HepG2 (cell line): ENCODE results near the gene MEGF11. TPM values are rescaled to one million over a fixed set of nuclear protein-coding genes. Genes with fewer than 3 reads are reported as not detected.

Experiments used
- FIP1L1 ChIP-seq: fragments of 200-400 bp; formaldehyde crosslinking; IDR thresholded peaks from 2 replicates; pipeline ENCODE4 v1.6.1; 2018; ENCODE audit warnings: low read depth, mild to moderate bottlenecking, low read length, moderate library complexity, borderline replicate concordance; ENCODE audit not compliant: insufficient read depth
- NCOA5 ChIP-seq: sonication (generic); formaldehyde crosslinking; IDR thresholded peaks from 2 replicates; pipeline ENCODE4 v1.4.0; 2020; ENCODE audit warnings: missing genetic modification reagents
- PAWR ChIP-seq: sonication (generic); formaldehyde crosslinking; IDR thresholded peaks from 2 replicates; pipeline ENCODE4 v1.4.0; 2020; ENCODE audit warnings: missing genetic modification reagents, mild to moderate bottlenecking, borderline replicate concordance
- PCBP2 ChIP-seq: fragments of 200-400 bp; formaldehyde crosslinking; optimal IDR thresholded peaks from 2 replicates; pipeline ENCODE3; 2018; ENCODE audit warnings: low read length, low read depth; ENCODE audit not compliant: poor library complexity, severe bottlenecking
- PHF21A ChIP-seq: sonication (generic); formaldehyde crosslinking; IDR thresholded peaks from 2 replicates; pipeline ENCODE4 v1.5.0; 2020; ENCODE audit warnings: mild to moderate bottlenecking, missing genetic modification reagents
- ZNF263 ChIP-seq: sonication (generic); formaldehyde crosslinking; IDR thresholded peaks from 2 replicates; pipeline ENCODE4 v1.4.0; 2020; ENCODE audit warnings: missing genetic modification reagents
- ZNF749 ChIP-seq: sonication (generic); formaldehyde crosslinking; IDR thresholded peaks from 2 replicates; pipeline ENCODE4 v1.8.0; 2022; ENCODE audit warnings: mild to moderate bottlenecking, missing genetic modification reagents, moderate library complexity, borderline replicate concordance
- ZSCAN31 ChIP-seq: sonication (generic); formaldehyde crosslinking; IDR thresholded peaks from 2 replicates; pipeline ENCODE4 v1.5.0; 2020; ENCODE audit warnings: low read depth, mild to moderate bottlenecking, missing genetic modification reagents
- polyA plus RNA-seq, 8 experiments: library from polyadenylated mRNA; depleted of rRNA in 3 of 8; stranded (reverse) in 7 of 8; unstranded in 1 of 8; fragments of >200 nt; fragmentation: Illumina TruSeq in 4 of 8; extraction: Trizol in 4 of 8; gene quantifications; 2 replicates each; pipeline versions ENCODE4 v1.2.1 to v1.2.3, GENCODE V29; 2011 to 2016; ENCODE audit warnings: low read depth in 4 of 8, missing spikeins in 1 of 8, mixed read lengths in 1 of 8; ENCODE audit not compliant: insufficient read depth in 1 of 8
- total RNA-seq, 5 experiments: library from RNA; depleted of rRNA; stranded (reverse); fragments of >200 nt; fragmentation: Illumina TruSeq; extraction: Trizol; gene quantifications; 2 replicates each; pipeline ENCODE4 v1.2.3, GENCODE V29; 2016; ENCODE audit warnings: low read depth in 1 of 5
- TF ChIP-seq, protein P1 (sequence below): sonication (generic); formaldehyde crosslinking; IDR thresholded peaks from 2 replicates; pipeline ENCODE4 v1.4.0; 2020; ENCODE audit warnings: missing genetic modification reagents, borderline replicate concordance
- TF ChIP-seq, protein P2 (sequence below): sonication (generic); formaldehyde crosslinking; IDR thresholded peaks from 2 replicates; pipeline ENCODE4 v1.4.0; 2020; ENCODE audit warnings: missing genetic modification reagents, borderline replicate concordance
- TF ChIP-seq, protein P3 (sequence below): sonication (generic); formaldehyde crosslinking; IDR thresholded peaks from 2 replicates; pipeline ENCODE4 v1.5.1; 2020; ENCODE audit warnings: missing genetic modification reagents, mild to moderate bottlenecking, borderline replicate concordance
- TF ChIP-seq, protein P4 (sequence below): sonication (generic); formaldehyde crosslinking; IDR thresholded peaks from 2 replicates; pipeline ENCODE4 v1.4.0; 2020; ENCODE audit warnings: mild to moderate bottlenecking, missing genetic modification reagents

The MEGF11 gene
- total and polyA plus RNA-seq, 2 of the 13 experiments (the other 11 are each of a cell fraction or from before 2014, with no cell fraction given), result not detected

DNA sequence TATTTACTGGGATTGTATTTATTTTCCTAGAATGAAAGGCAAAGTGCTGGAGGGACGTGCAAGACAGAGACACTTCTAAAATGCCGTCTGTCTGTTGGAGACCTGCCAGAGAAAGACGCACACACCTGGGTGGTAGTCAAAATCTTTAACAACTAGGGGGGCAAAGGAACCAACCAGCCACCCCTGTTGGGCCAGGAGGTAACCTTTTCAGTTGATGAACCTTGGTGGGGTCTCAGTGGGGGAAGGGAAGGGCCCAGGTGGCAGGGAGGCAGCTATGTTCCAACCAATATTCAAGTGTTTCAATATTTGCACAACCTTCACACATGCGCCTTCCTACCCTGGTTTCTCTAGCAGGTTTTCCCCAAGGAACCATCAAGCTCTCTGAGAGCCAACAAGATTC, 99.0 kb downstream of the MEGF11 start (continued):
- TF ChIP-seq, protein P1, sequence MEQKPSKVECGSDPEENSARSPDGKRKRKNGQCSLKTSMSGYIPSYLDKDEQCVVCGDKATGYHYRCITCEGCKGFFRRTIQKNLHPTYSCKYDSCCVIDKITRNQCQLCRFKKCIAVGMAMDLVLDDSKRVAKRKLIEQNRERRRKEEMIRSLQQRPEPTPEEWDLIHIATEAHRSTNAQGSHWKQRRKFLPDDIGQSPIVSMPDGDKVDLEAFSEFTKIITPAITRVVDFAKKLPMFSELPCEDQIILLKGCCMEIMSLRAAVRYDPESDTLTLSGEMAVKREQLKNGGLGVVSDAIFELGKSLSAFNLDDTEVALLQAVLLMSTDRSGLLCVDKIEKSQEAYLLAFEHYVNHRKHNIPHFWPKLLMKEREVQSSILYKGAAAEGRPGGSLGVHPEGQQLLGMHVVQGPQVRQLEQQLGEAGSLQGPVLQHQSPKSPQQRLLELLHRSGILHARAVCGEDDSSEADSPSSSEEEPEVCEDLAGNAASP (CRISPR knock-in tag), result no peak
- TF ChIP-seq NCOA5 (CRISPR knock-in tag) (no peak), ZNF263 (CRISPR knock-in tag) (no peak), PCBP2 (no peak), ZSCAN31 (no peak), FIP1L1 (no peak), ZNF749 (CRISPR knock-in tag) (no peak), PAWR (CRISPR knock-in tag) (no peak), PHF21A (no peak)
- TF ChIP-seq, protein P2, sequence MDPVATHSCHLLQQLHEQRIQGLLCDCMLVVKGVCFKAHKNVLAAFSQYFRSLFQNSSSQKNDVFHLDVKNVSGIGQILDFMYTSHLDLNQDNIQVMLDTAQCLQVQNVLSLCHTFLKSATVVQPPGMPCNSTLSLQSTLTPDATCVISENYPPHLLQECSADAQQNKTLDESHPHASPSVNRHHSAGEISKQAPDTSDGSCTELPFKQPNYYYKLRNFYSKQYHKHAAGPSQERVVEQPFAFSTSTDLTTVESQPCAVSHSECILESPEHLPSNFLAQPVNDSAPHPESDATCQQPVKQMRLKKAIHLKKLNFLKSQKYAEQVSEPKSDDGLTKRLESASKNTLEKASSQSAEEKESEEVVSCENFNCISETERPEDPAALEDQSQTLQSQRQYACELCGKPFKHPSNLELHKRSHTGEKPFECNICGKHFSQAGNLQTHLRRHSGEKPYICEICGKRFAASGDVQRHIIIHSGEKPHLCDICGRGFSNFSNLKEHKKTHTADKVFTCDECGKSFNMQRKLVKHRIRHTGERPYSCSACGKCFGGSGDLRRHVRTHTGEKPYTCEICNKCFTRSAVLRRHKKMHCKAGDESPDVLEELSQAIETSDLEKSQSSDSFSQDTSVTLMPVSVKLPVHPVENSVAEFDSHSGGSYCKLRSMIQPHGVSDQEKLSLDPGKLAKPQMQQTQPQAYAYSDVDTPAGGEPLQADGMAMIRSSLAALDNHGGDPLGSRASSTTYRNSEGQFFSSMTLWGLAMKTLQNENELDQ (CRISPR knock-in tag), result no peak
- TF ChIP-seq, protein P3, sequence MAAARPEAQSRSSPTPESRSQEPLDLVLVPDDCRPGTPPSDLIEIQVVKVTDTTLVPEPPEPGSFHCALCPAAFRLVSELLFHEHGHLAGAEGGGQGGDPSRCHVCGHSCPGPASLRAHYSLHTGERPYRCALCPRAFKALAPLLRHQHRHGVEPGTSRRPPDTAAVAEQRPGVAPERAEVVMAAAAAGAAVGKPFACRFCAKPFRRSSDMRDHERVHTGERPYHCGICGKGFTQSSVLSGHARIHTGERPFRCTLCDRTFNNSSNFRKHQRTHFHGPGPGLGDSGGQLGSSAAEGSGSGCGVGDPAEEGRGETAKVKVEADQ (CRISPR knock-in tag), result no peak
- TF ChIP-seq, protein P4, sequence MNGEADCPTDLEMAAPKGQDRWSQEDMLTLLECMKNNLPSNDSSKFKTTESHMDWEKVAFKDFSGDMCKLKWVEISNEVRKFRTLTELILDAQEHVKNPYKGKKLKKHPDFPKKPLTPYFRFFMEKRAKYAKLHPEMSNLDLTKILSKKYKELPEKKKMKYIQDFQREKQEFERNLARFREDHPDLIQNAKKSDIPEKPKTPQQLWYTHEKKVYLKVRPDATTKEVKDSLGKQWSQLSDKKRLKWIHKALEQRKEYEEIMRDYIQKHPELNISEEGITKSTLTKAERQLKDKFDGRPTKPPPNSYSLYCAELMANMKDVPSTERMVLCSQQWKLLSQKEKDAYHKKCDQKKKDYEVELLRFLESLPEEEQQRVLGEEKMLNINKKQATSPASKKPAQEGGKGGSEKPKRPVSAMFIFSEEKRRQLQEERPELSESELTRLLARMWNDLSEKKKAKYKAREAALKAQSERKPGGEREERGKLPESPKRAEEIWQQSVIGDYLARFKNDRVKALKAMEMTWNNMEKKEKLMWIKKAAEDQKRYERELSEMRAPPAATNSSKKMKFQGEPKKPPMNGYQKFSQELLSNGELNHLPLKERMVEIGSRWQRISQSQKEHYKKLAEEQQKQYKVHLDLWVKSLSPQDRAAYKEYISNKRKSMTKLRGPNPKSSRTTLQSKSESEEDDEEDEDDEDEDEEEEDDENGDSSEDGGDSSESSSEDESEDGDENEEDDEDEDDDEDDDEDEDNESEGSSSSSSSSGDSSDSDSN, result no peak
- TF ChIP-seq, all 625 proteins: peak for 0
